SH-SY5Y (cell line): ENCODE data around the gene SLC16A12.

Experiments used
- GATA2 ChIP-seq: IDR thresholded peaks from 2 replicates; pipeline ENCODE4 v1.6.1; 2011; ENCODE audit warnings: mild to moderate bottlenecking, low read depth, low read length
- GATA3 ChIP-seq: IDR thresholded peaks from 2 replicates; pipeline ENCODE4 v1.6.1; 2011; ENCODE audit warnings: low read depth, mild to moderate bottlenecking, low read length, moderate library complexity

- TF ChIP-seq GATA2 (no peak), GATA3 (no peak)
Observed at GRCh38 chr10:89454561-89455347, 80.6 kb downstream of the SLC16A12 start.
